Ishikawa (cell line): ENCODE measurements around the gene HSPA1L.

Source experiments
- FOXM1 ChIP-seq: IDR thresholded peaks from 2 replicates; pipeline ENCODE4 v1.6.1; 2012; ENCODE audit warnings: low read depth, borderline replicate concordance
- MAX ChIP-seq: IDR thresholded peaks from 2 replicates; pipeline ENCODE4 v1.6.1; 2012
- NFIC ChIP-seq: IDR thresholded peaks from 2 replicates; pipeline ENCODE4 v1.6.1; 2012
- TAF1 ChIP-seq: IDR thresholded peaks from 2 replicates; pipeline ENCODE4 v1.6.1; 2012; ENCODE audit warnings: low read depth, mild to moderate bottlenecking
- ZBTB7A ChIP-seq: IDR thresholded peaks from 2 replicates; pipeline ENCODE4 v1.6.1; 2012; ENCODE audit warnings: low read depth

DNA sequence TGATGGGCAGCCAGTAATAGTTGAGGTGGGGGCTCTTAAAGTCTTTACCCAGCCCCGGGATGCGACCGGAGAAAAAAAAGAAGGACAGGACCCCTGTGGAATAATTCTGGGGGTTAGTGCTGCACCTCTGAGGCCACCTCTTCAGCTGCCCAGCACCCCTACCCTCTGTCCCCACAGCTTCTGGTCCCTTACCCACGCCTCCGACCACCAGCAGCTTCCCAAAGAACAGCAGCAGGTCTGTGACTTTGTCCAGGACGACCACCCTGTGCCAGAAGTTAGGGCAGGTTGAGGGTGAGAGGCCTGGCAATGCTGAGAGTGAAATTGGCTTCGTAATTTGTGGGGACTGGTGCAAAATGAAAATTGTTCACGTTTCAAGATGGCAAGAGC, 49.7 kb upstream of the HSPA1L start:
- TF ChIP-seq MAX (no peak), NFIC (no peak), ZBTB7A (no peak), FOXM1 (no peak), TAF1 (no peak)
